Anterior cingulate cortex (tissue), 58 donors: ENCODE data around the gene OXNAD1.

ENCODE experiments used
- DNase-seq, 58 donors: peaks; one replicate each; lab custom pipeline; 2025; lab: John Stamatoyannopoulos, UW

The OXNAD1 gene

DNA sequence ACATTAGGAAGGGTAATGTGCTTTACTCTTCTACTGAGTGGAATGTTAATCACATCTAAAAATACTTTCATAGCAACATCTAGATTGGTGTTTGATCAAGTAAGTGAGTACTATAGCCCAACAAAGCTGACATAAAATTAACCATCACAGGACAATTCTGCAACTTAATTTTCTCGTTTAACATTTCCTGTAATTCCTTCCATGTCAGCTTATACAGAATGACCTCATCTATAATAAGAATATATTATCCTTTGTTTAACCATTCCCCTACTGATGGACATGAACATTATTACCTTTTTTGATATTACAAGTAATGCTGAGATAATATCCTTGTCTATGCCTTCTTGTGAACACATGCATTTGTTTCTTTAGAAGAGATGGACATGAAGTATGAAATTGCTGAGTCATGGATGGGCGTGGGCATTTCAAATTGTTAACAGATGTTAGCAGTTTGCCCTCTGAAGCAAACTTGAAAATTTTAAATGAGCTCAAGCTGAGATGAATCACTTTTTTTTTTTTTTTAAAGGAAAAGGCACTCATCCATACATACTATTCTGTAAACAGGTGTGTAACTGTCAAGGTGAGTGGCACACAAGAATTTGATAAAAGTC is 85.1 kb downstream of the OXNAD1 start:
- DNase-seq = no peak

DNA sequence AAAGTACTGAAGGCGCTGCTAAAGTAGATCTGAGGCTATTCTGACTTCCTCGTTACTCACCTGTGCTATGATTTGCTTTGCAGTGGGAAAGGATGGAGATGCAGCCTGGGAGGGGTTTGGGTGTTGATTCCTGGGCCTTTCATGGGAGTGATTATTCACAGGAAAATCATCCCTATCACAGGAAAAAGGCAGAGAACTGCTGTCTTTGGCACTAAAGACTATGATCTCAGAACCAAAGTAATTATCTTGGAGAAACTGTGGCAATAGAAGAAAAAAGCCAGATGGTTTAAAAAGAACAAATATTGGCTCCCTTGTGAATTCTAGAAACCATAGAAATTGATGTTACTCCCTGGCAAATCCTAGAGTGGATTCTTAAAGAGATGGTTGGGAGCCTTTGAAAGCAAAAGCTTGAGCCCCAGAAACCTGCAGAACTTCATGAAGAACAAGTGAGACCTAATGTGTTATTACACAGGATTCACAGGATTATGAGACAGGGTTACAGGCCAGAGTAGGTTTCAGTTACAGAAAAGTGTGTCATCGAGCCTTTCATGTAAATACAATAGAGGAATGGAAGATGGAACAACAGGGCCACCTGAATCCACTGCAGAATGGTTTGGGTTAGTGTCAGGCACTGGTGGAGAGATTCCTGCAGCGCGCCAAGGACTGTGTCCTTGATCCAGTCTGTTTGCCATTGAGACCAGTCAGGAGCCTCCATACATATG is 85.7 kb downstream of the OXNAD1 start:
- no peak for DNase-seq

- DNase-seq = no peak
Observed at GRCh38 chr3:16352428-16352827, 87.4 kb downstream of the OXNAD1 start.

DNA sequence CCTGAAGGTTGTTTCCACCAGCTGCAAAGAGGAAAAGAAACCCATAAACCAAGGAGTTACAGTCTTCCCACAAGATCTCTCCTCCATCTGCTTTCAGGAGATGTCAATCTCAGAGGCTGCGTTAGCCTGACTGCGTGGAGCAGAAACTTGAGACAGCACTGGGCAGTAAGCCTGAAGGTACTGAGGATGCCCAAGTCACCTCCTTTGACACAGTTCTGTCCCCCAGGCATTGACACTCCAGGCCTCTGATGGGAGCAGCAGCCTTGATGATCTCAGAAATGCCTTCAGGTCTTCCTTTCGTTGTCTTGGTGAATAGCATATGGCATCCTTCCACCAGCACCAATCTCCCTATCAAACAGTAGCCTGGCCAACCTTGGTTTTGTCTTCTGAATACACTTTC is 89.3 kb downstream of the OXNAD1 start:
- DNase-seq = no peak
